SK-N-SH (cell line): ENCODE results near the gene SERPINI2. TPM values are rescaled to one million over a fixed set of nuclear protein-coding genes. Genes with fewer than 3 reads are reported as not detected.

Experiments
- CTCF ChIA-PET: fragments of 300-600, 350-600 bp; formaldehyde crosslinking; extraction: SDS; loops from one replicate; lab custom pipeline; 2021; lab: Yijun Ruan, JAX
- POLR2A ChIA-PET: fragments of 350-600 bp; sonication (Branson Sonifier 250); formaldehyde crosslinking; extraction: SDS; loops from one replicate; lab custom pipeline; 2020; ENCODE audit warnings: antibody characterized with exemption, inconsistent platforms; lab: Yijun Ruan, JAX
- DNase-seq: peaks from one replicate; pipeline ENCODE4 v3.0.0; 2012
- H2AFZ ChIP-seq: fragments of 200-600 bp; sonication (generic); 2 replicates; pipeline ENCODE4 v1.8.1; 2016; ENCODE audit warnings: antibody characterized with exemption, mild to moderate bottlenecking, low read depth
- H3F3A ChIP-seq: fragments of 200-600 bp; sonication (generic); replicated peaks from 2 replicates; pipeline ENCODE3; 2016; ENCODE audit warnings: antibody characterized with exemption, mild to moderate bottlenecking; ENCODE audit not compliant: insufficient read depth
- H3K27ac ChIP-seq, 2 experiments: fragments of 200-500 bp in 1 of 2; fragments of 200-600 bp in 1 of 2; sonication (Bioruptor generic) in 1 of 2; sonication (generic), shearing (Covaris generic) in 1 of 2; 2 replicates each; pipeline versions ENCODE4 v1.5.1 to v1.6.1; 2014 to 2016; ENCODE audit warnings: low read depth in 2 of 2, inconsistent platforms in 1 of 2, low read length in 1 of 2, mild to moderate bottlenecking in 1 of 2, mixed read lengths in 1 of 2
- H3K27me3 ChIP-seq: fragments of 200-600 bp; sonication (generic), shearing (Covaris generic); 2 replicates; pipeline ENCODE4 v1.6.1; 2016; ENCODE audit warnings: mixed run types; ENCODE audit not compliant: insufficient read depth
- H3K36me3 ChIP-seq, 2 experiments: fragments of 200-500 bp in 1 of 2; fragments of 200-600 bp in 1 of 2; sonication (Bioruptor generic) in 1 of 2; sonication (generic) in 1 of 2; replicated peaks in 1 of 2; 2 replicates each; pipeline versions ENCODE3 to v1.5.1; 2014 to 2016; ENCODE audit warnings: low read length in 1 of 2, mild to moderate bottlenecking in 1 of 2; ENCODE audit not compliant: insufficient read depth in 2 of 2, control insufficient read depth in 1 of 2
- H3K4me1 ChIP-seq, 2 experiments: fragments of 200-500 bp in 1 of 2; fragments of 200-600 bp in 1 of 2; sonication (Bioruptor generic) in 1 of 2; sonication (generic), shearing (Covaris generic) in 1 of 2; 2 replicates each; pipeline versions ENCODE4 v1.5.1 to v1.6.1; 2014 to 2016; ENCODE audit warnings: low read depth in 1 of 2, low read length in 1 of 2, mixed run types in 1 of 2; ENCODE audit not compliant: insufficient read depth in 2 of 2, control insufficient read depth in 1 of 2
- H3K4me2 ChIP-seq: fragments of 200-600 bp; sonication (generic), shearing (Covaris generic); 2 replicates; pipeline ENCODE4 v1.6.1; 2017; ENCODE audit warnings: mixed run types
- H3K4me3 ChIP-seq, 2 experiments: fragments of 200-500 bp in 1 of 2; fragments of 200-600 bp in 1 of 2; sonication (Bioruptor generic) in 1 of 2; sonication (generic), shearing (Covaris generic) in 1 of 2; 2 replicates each; pipeline versions ENCODE4 v1.5.1 to v1.8.1; 2014 to 2016; ENCODE audit warnings: low read depth in 2 of 2, inconsistent platforms in 1 of 2, low read length in 1 of 2, mild to moderate bottlenecking in 1 of 2, mixed read lengths in 1 of 2, moderate library complexity in 1 of 2
- H3K79me2 ChIP-seq: fragments of 200-600 bp; sonication (generic); 2 replicates; pipeline ENCODE4 v1.8.1; 2017; ENCODE audit warnings: mild to moderate bottlenecking; ENCODE audit not compliant: insufficient read depth
- H3K9ac ChIP-seq: fragments of 200-600 bp; sonication (generic); 2 replicates; pipeline ENCODE4 v1.6.1; 2017; ENCODE audit warnings: mixed run types
- H3K9me2 ChIP-seq: fragments of 200-600 bp; sonication (generic); 2 replicates; pipeline ENCODE4 v1.6.1; 2017; ENCODE audit warnings: mixed run types
- H3K9me3 ChIP-seq: fragments of 200-600 bp; sonication (generic); 2 replicates; pipeline ENCODE4 v1.6.1; 2017; ENCODE audit warnings: mixed run types, mild to moderate bottlenecking, moderate library complexity
- H4K20me1 ChIP-seq: fragments of 200-600 bp; sonication (generic); 2 replicates; pipeline ENCODE4 v1.6.1; 2017; ENCODE audit warnings: mild to moderate bottlenecking, mixed run types; ENCODE audit not compliant: insufficient read depth
- CHD2 ChIP-seq: fragments of 150-350 bp; IDR thresholded peaks from 2 replicates; pipeline ENCODE4 v1.6.1; 2018; ENCODE audit warnings: low read length; ENCODE audit not compliant: partially characterized antibody
- EP300 ChIP-seq, 2 experiments: IDR thresholded peaks; 2 replicates each; pipeline versions ENCODE4 v1.4.0 to v1.6.1; 2012; ENCODE audit warnings: borderline replicate concordance in 1 of 2, low read depth in 1 of 2, low read length in 1 of 2
- EZH2phosphoT487 ChIP-seq: fragments of 200-600 bp; sonication (generic); IDR thresholded peaks from 2 replicates; pipeline ENCODE4 v1.6.1; 2017; ENCODE audit warnings: low read depth, mixed run types, mild to moderate bottlenecking, antibody characterized with exemption, moderate library complexity, borderline replicate concordance
- FOSL2 ChIP-seq: IDR thresholded peaks from 2 replicates; pipeline ENCODE4 v1.4.0; 2012; ENCODE audit warnings: low read depth, mild to moderate bottlenecking, moderate library complexity, borderline replicate concordance
- FOXM1 ChIP-seq: IDR thresholded peaks from 2 replicates; pipeline ENCODE4 v1.4.0; 2012; ENCODE audit warnings: low read depth, mild to moderate bottlenecking
- GATA2 ChIP-seq: sonication (generic); formaldehyde crosslinking; IDR thresholded peaks from 2 replicates; pipeline ENCODE4 v1.5.0; 2020; ENCODE audit warnings: mild to moderate bottlenecking, missing genetic modification reagents
- JUND ChIP-seq: IDR thresholded peaks from 2 replicates; pipeline ENCODE4 v1.4.0; 2012
- MEF2A ChIP-seq: IDR thresholded peaks from 2 replicates; pipeline ENCODE4 v1.4.0; 2012; ENCODE audit warnings: low read depth, borderline replicate concordance
- MXI1 ChIP-seq: IDR thresholded peaks from 2 replicates; pipeline ENCODE4 v1.6.1; 2012; ENCODE audit warnings: mild to moderate bottlenecking, low read depth, low read length, improper control_type of control experiment
- NFIC ChIP-seq: IDR thresholded peaks from 2 replicates; pipeline ENCODE4 v1.4.0; 2012; ENCODE audit warnings: borderline replicate concordance
- RAD21 ChIP-seq: IDR thresholded peaks from 2 replicates; pipeline ENCODE4 v1.6.1; 2012; ENCODE audit warnings: mild to moderate bottlenecking, low read length
- RCOR1 ChIP-seq: fragments of 150-350 bp; IDR thresholded peaks from 2 replicates; pipeline ENCODE4 v1.6.1; 2017; ENCODE audit warnings: antibody characterized with exemption, low read length
- RFX5 ChIP-seq: IDR thresholded peaks from 2 replicates; pipeline ENCODE4 v1.6.1; 2012; ENCODE audit warnings: mild to moderate bottlenecking, improper control_type of control experiment, low read length
- RXRA ChIP-seq: IDR thresholded peaks from 2 replicates; pipeline ENCODE4 v1.4.0; 2012; ENCODE audit warnings: low read depth, mild to moderate bottlenecking, borderline replicate concordance
- TAF1 ChIP-seq: IDR thresholded peaks from 2 replicates; pipeline ENCODE4 v1.6.1; 2012; ENCODE audit warnings: low read depth, mild to moderate bottlenecking, low read length, moderate library complexity, borderline replicate concordance
- TCF12 ChIP-seq: IDR thresholded peaks from 2 replicates; pipeline ENCODE4 v1.4.0; 2012
- TEAD4 ChIP-seq: IDR thresholded peaks from 2 replicates; pipeline ENCODE4 v1.4.0; 2012; ENCODE audit warnings: mild to moderate bottlenecking, borderline replicate concordance; ENCODE audit not compliant: insufficient read depth
- YY1 ChIP-seq: IDR thresholded peaks from 2 replicates; pipeline ENCODE4 v1.4.0; 2012; ENCODE audit warnings: low read depth, mild to moderate bottlenecking
- WGBS: methylation state at CpG from one replicate; pipeline ENCODE4 v1.1.6; 2017; ENCODE audit warnings: low lambda C conversion rate; 5-methylcytosine and 5-hydroxymethylcytosine counted together
- polyA plus RNA-seq, 3 experiments: library from polyadenylated mRNA; depleted of rRNA; stranded (reverse); fragments of >200 nt; gene quantifications; 2 replicates each; pipeline ENCODE4 v1.2.3, GENCODE V29; 2012
- TF ChIP-seq, protein P1 (sequence below): IDR thresholded peaks from 2 replicates; pipeline ENCODE4 v1.4.0; 2012; ENCODE audit warnings: low read depth, borderline replicate concordance
- TF ChIP-seq, protein P2 (sequence below): IDR thresholded peaks from 2 replicates; pipeline ENCODE4 v1.4.0; 2012; ENCODE audit warnings: low read depth, borderline replicate concordance
- TF ChIP-seq, protein P3 (sequence below): fragments of 150-350 bp; IDR thresholded peaks from 2 replicates; pipeline ENCODE4 v1.6.1; 2016; ENCODE audit warnings: mild to moderate bottlenecking, low read depth, low read length
- TF ChIP-seq, protein P4 (sequence below): IDR thresholded peaks from 2 replicates; pipeline ENCODE4 v1.4.0; 2012; ENCODE audit warnings: low read depth
- TF ChIP-seq, protein P5 (sequence below): fragments of 200-600 bp; sonication (generic); IDR thresholded peaks from 2 replicates; pipeline ENCODE4 v1.6.1; 2017; ENCODE audit warnings: antibody characterized with exemption, mild to moderate bottlenecking, moderate library complexity
- TF ChIP-seq, protein P6 (sequence below): fragments of 150-350 bp; IDR thresholded peaks from 2 replicates; pipeline ENCODE4 v1.6.1; 2017; ENCODE audit warnings: antibody characterized with exemption, low read length, low read depth, borderline replicate concordance

SERPINI2 gene
- polyA plus RNA-seq, 1 of the 3 experiments (the other 2 are of a cell fraction): not detected

DNA sequence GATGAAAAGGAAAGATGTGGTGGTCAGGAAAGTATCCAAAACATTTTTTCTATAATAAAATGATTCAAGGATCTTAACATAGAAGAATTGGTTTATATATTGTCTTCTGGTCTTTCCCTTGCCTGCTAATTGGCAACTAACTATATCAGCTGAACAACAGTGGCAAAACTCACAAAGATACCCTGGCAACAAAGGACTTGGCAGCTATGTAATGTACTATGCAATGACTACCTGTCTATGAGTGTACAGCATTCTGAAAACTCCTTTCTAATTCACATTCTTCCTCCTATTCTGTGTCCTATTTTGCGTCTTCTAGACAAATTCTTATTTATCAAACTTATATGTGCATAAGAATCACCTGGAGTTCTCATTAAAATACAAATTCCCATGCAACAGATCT, 15.7 kb upstream of the SERPINI2 start:
- ChIA-PET POLR2A (no interaction called here), CTCF (no interaction called here)
- no peaks in the 10 kb centered on the region for H3F3A ChIP-seq
- 0 out of 2 replicates have a peak, but pooled peaks cover 3% of the 10 kb centered on the region for H3K9me2 ChIP-seq
- no peaks in the 10 kb centered on the region for H3K36me3 ChIP-seq
- H3K4me3 ChIP-seq: no peak overlapping the region
- no peaks in the 10 kb centered on the region for H3K27me3 ChIP-seq
- no peaks in the 10 kb centered on the region for H3K4me1 ChIP-seq
- no peaks in the 10 kb centered on the region for H3K79me2 ChIP-seq
- no peak overlapping the region for H3K9ac ChIP-seq
- 3% methylated on average over 1 of the region's 1 CpG for WGBS
- no peaks in the 10 kb centered on the region for H3K9me3 ChIP-seq
- no peak overlapping the region for H3K4me2 ChIP-seq
- no peak for DNase-seq
- H3K27ac ChIP-seq: no peak overlapping the region
- TF ChIP-seq YY1: no peak
- no peak for TF ChIP-seq FOXM1
- TF ChIP-seq, protein P1, sequence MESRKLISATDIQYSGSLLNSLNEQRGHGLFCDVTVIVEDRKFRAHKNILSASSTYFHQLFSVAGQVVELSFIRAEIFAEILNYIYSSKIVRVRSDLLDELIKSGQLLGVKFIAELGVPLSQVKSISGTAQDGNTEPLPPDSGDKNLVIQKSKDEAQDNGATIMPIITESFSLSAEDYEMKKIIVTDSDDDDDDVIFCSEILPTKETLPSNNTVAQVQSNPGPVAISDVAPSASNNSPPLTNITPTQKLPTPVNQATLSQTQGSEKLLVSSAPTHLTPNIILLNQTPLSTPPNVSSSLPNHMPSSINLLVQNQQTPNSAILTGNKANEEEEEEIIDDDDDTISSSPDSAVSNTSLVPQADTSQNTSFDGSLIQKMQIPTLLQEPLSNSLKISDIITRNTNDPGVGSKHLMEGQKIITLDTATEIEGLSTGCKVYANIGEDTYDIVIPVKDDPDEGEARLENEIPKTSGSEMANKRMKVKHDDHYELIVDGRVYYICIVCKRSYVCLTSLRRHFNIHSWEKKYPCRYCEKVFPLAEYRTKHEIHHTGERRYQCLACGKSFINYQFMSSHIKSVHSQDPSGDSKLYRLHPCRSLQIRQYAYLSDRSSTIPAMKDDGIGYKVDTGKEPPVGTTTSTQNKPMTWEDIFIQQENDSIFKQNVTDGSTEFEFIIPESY: no peak
- TF ChIP-seq, protein P2, sequence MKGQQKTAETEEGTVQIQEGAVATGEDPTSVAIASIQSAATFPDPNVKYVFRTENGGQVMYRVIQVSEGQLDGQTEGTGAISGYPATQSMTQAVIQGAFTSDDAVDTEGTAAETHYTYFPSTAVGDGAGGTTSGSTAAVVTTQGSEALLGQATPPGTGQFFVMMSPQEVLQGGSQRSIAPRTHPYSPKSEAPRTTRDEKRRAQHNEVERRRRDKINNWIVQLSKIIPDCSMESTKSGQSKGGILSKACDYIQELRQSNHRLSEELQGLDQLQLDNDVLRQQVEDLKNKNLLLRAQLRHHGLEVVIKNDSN: no peak
- TF ChIP-seq NFIC: no peak
- TF ChIP-seq GATA2: no peak
- no peak for TF ChIP-seq MXI1
- TF ChIP-seq, protein P3, sequence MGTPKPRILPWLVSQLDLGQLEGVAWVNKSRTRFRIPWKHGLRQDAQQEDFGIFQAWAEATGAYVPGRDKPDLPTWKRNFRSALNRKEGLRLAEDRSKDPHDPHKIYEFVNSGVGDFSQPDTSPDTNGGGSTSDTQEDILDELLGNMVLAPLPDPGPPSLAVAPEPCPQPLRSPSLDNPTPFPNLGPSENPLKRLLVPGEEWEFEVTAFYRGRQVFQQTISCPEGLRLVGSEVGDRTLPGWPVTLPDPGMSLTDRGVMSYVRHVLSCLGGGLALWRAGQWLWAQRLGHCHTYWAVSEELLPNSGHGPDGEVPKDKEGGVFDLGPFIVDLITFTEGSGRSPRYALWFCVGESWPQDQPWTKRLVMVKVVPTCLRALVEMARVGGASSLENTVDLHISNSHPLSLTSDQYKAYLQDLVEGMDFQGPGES: no peak
- TF ChIP-seq EZH2phosphoT487: no peak
- no peak for TF ChIP-seq RAD21
- TF ChIP-seq EP300 (IDR thresholded peaks at IDR 0.05; ENCODE audit: borderline replicate concordance in 1 of 2, low read depth in 1 of 2, low read length in 1 of 2): no peak
- TF ChIP-seq RFX5: no peak
- TF ChIP-seq FOSL2: no peak
- TF ChIP-seq JUND: no peak
- TF ChIP-seq RCOR1: no peak
- TF ChIP-seq RXRA: no peak
- H2AFZ ChIP-seq: no peak overlapping the region
- no peaks in the 10 kb centered on the region for H4K20me1 ChIP-seq

DNA sequence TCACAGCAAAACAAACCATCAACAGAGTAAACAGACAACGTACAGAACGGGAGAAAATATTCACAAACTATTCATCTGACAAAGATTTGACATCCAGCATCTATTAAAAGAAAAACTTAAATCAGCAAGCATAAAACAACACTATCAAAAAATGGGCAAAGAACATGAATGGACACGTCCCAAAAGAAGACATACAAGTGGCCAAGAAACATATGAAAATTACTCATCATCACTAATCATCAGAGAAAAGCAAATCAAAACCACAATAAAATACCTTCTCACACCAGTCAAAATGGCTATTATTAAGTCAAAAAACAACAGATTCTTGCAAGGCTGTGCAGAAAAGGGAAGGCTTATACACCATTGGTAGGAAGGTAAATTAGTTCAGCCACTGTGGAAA, 13.7 kb upstream of the SERPINI2 start:
- ChIA-PET CTCF (no interaction called here), POLR2A (no interaction called here)
- Histone ChIP-seq H3K4me2 (no peak overlapping the region), H3F3A (no peaks in the 10 kb centered on the region), H3K9me2 (0 out of 2 replicates have a peak, but pooled peaks cover 3% of the 10 kb centered on the region), H3K9me3 (no peaks in the 10 kb centered on the region), H3K4me1 (no peaks in the 10 kb centered on the region), H3K36me3 (no peaks in the 10 kb centered on the region), H3K79me2 (no peaks in the 10 kb centered on the region), H4K20me1 (no peaks in the 10 kb centered on the region), H2AFZ (no peak overlapping the region), H3K27ac (no peak overlapping the region), H3K9ac (no peak overlapping the region), H3K4me3 (no peak overlapping the region), H3K27me3 (no peaks in the 10 kb centered on the region)
- no peak for DNase-seq
- 0% methylated on average over 3 of the region's 3 CpGs for WGBS
- no peak for TF ChIP-seq FOXM1
- no peak for TF ChIP-seq MEF2A
- TF ChIP-seq, protein P4, sequence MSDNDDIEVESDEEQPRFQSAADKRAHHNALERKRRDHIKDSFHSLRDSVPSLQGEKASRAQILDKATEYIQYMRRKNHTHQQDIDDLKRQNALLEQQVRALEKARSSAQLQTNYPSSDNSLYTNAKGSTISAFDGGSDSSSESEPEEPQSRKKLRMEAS: no peak
- no peak for TF ChIP-seq TCF12
- no peak for TF ChIP-seq GATA2
- no peak for TF ChIP-seq CHD2
- TF ChIP-seq, protein P5, sequence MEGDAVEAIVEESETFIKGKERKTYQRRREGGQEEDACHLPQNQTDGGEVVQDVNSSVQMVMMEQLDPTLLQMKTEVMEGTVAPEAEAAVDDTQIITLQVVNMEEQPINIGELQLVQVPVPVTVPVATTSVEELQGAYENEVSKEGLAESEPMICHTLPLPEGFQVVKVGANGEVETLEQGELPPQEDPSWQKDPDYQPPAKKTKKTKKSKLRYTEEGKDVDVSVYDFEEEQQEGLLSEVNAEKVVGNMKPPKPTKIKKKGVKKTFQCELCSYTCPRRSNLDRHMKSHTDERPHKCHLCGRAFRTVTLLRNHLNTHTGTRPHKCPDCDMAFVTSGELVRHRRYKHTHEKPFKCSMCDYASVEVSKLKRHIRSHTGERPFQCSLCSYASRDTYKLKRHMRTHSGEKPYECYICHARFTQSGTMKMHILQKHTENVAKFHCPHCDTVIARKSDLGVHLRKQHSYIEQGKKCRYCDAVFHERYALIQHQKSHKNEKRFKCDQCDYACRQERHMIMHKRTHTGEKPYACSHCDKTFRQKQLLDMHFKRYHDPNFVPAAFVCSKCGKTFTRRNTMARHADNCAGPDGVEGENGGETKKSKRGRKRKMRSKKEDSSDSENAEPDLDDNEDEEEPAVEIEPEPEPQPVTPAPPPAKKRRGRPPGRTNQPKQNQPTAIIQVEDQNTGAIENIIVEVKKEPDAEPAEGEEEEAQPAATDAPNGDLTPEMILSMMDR: no peak
- TF ChIP-seq, protein P6, sequence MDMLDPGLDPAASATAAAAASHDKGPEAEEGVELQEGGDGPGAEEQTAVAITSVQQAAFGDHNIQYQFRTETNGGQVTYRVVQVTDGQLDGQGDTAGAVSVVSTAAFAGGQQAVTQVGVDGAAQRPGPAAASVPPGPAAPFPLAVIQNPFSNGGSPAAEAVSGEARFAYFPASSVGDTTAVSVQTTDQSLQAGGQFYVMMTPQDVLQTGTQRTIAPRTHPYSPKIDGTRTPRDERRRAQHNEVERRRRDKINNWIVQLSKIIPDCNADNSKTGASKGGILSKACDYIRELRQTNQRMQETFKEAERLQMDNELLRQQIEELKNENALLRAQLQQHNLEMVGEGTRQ: no peak
- no peak for TF ChIP-seq JUND
- no peak for TF ChIP-seq TEAD4
- TF ChIP-seq TAF1: no peak
